NCI-H146 treated with DMSO at 0.1 percent for 48 hours (cell line): ENCODE results near the gene XPOT.

Experiments
- DNase-seq: peaks from one replicate; lab custom pipeline; 2025; ENCODE audit not compliant: unreplicated experiment; lab: John Stamatoyannopoulos, UW

Gene XPOT

DNA sequence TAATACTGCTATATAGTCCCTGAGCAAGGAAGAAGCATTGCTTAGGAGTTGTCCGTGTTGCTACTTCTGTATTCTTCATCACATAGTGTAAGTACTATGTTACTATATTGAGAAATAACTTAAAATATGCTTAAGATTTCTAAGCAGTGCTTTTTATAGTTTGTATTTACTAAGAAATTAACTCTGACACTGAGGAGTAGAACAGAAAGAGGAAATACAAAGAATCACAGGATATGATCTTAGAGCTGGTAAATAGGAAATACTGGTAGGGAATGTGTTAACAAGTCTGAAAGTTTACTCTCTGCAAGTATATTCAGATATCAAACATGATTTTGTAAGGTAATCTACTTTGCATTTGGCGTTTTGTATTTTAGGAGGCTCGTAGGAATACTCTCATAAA lies 15.5 kb downstream of the XPOT start:
- DNase-seq, result no peak

DNA sequence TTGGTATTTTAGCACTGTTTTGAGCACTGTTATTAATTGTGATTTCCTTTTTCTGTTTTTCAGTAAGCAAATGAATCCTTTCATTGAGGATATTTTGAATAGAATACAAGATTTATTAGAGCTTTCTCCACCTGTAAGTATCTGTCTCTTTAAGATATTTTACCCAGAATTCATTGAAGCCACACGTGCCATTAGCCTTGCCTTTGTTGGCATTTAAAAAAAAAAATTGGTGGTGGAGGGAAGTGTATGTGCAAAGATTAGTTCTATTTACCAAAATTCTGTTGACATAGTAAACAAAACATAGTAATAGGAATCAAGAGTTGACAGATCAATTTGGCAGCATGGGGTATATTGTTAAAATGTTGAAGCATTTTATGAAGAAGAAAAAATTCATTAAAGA lies 23.8 kb downstream of the XPOT start:
- peak; percentile 24 for DNase-seq

DNA sequence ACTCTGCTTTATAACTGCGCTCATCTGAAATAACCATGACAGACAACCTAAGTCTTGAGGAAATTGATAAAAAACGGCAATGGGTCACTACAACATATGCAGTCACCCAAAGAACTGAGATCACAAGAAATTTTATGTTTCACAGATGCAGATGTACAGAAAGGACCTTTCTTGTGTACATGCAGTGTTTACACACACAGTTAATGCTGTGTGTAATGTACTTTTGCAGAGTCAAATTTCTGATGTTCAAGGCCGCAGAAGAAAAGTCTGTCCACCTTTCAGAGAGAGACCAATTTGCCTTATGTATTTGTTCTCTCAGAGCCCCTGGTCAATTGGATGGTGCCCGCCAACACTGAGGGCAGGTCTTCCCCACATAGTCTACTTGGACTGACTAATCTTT lies 24.8 kb downstream of the XPOT start:
- no peak for DNase-seq

DNA sequence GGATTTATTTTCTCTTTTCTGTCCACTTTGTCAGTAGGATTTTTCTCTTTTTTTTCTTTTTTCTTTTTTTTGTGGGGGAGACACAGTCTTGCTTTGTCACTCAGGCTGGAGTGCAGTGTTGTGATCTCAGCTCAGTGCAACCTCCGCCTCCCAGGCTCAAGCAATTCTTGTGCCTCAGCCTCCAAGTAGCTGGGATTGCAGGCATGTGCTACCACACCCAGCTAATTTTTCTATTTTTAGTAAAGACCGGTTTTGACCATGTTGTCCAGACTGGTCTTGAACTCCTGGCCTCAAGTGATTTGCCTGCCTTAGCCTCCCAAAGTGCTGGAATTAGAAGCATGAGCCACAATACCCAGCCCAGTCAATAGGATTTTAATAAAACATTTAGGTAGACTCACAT lies 26.7 kb downstream of the XPOT start:
- no peak for DNase-seq

DNA sequence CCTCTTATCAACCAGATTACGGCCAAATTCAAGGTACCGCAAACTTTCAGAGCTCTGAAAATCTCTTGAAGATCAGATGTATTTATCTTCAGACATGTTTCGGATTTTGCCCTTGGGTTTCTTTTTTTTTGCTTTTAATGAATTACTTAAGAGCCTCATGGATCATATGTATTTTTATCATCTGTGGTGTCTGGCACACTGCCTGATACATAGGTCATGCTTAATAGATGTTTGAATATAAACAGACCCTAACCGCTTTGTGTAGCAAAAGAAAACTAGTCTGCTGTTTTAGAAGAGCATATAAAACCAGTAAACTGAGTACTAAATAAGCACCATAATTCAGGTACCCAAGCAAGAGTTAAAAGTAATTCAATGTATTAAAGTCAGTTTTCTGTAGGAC lies 27.6 kb downstream of the XPOT start:
- no peak for DNase-seq

DNA sequence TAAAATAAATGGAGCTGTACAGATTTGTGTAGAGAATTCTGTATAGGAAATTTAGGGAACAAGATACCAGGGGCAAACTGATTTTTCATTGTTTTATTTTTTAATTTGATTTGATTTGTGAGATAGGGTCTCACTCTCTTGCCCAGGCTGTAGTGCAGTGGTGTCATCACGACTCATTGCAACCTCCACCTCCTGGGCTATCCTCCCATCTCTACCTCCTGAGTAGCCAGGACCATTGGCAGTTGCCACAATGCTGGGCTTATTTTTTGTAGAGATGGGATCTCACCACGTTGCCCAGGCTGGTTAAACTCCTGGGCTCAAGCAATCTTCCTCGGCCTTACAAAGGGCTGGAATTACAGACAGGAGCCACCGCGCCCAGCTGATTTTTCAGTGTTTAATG lies 29.7 kb downstream of the XPOT start:
- DNase-seq, result no peak

DNA sequence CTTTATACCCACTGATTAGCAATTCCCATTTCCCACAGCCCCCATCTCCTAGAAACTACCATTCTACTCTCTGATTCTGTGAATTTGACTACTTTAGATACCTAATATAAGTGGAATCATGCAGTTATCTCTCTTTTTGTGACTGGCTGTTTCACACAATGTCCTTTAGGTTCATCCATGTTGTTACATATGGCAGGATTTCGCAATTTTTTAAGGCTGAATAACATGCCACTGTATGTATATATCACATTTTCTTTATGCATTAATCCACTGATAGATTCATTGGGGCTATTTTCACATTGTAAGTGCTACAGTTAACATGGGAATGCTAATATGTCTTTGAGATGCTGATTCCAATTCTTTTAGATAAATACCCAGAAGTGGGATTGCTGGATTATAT lies 35.9 kb downstream of the XPOT start:
- no peak for DNase-seq

DNA sequence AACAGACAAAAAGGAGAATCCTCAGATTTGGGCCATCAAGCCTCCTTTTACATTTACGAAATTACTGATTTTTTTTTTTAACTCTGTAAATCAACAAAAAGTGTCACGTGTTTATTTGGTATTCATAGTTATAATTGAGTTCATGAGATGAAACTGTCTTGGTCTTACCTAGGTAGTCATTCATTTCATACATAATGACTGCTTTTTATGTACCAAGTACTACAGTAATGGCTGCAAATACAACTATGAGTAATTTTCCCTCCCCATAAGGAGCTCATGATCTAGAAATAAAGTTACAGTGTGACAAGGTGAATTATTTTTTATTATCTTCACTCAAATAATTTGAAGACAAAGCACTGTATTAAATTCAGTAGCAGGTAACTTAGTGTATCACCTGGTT lies 41.3 kb downstream of the XPOT start:
- DNase-seq, result no peak

DNA sequence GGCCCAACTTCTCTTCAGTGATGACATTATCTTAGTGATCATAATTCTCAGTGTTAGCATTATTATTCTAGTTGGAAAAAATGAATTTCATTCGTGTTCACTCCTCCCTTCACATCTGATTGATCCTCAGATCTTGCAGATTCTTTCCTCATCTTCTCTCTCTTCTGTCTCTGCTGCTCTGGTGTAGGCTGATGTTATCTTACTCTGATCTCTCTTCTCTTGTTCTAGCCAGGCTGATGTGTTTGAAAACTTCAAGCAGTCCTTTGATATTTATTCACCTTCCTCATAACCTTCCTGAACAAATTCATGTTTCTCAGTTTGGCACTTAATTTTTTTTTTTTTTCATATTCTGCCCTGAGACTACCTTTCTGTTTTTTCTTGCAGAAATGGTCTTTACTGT lies 42.1 kb downstream of the XPOT start:
- DNase-seq, result no peak

DNA sequence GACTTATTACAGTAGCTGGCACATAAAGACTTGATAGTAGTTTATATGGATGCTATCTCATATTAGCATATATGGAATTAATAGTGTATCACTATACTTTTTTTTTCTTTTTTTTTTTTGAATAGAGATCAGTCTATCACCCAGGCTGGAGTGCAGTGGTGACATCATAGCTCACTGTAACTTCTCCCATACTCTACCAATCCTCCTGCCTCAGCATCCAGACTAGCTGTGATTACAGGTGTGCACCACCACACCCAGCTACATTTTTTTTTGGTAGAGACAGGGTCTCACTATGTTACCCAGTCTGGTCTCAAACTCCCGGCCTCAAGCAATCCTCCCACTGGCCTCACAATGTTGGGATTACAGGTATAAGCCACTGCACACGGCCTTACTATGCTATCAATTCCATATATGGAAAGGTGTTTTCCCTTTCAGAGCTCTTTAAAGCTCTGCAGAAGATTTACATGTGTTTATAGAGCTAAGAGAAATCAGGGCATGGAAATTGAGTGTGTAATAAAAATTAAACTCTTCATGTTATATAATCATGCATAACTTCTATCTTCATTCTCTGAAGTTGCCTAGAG lies 46.0 kb downstream of the XPOT start:
- no peak for DNase-seq

DNA sequence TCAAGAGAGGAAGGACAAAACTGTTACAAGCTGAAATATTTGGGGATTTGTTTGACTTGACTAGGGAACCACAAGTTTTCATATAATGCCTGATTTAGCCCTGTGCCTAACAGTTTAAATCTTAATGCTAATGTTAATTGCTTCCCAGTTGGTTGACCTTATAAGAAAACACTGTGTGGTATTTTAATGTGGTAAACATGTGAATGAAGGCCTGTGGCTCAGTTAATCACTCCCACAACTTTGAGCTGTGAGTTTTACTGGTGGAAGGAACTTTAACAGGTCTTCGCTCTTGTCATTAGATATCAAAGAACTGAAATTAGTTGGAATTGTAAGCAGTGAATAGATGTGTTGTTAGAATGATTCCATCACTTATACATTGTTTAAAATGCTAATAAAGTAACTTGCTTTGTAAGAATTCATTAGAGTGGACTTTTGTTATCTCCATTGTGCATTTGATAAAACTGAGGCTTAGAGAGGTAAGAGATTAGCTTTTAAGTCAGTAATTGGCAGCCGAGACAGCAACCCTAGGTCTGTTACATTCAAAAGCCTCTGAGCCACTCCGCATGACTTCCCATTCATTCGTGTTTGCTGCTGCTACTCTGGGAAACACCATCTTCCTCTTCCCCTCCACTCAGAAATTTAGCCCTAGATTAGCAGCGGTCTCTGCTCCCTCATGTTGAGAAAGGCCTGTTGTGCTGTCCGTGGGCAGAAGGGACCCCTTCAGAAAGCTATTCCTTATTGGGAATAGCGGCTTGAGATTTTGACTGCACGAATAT lies 46.7 kb downstream of the XPOT start:
- DNase-seq, result peak; percentile 48

DNA sequence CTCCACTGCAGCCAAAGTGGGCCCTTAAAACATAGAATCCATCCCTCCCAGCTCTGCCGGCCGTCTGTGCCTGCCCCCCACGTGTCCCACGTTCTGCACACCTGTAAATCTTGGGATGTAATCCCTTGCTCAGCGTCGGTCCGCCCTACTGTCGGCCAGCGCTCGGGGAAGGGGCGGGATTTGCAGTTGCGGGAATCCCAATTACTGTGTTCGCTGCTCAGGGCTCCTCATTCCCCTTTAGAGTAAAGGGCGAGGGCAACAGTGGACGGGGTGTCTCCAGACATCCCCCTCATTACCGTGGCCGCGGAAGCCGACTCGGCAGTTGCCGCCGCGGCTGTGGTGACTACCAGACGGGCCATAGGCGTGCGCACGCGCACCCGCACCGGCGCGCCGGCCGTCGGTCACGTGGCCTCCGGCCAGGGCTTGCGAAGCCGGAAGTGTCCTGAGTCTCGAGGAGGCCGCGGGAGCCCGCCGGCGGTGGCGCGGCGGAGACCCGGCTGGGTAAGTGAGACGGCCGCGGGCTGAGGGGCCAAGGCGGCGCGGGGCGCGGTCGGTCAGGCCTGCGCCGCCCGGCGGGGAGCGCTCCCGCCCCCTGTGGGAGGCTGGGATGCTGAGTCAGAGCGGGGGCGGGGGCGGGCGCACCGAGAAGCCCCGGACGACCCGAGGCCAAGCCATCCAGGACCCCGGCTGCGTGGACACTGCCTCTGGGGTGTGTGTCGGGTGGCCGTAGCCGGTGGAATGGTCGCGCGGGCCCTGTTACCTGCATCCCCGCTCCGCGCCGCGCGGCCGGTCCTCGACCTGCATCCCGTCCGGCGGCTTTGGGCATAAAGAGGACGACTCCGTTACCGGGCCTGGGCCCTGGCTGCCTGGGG lies 47.7 kb downstream of the XPOT start, which contains the start of gene TBK1:
TBK1 (plus strand) TSS at position 434 of the 872 bp plus-strand sequence. CDS start 3,751 bp downstream, outside the sequence.
- DNase-seq, result peak; percentile 56

DNA sequence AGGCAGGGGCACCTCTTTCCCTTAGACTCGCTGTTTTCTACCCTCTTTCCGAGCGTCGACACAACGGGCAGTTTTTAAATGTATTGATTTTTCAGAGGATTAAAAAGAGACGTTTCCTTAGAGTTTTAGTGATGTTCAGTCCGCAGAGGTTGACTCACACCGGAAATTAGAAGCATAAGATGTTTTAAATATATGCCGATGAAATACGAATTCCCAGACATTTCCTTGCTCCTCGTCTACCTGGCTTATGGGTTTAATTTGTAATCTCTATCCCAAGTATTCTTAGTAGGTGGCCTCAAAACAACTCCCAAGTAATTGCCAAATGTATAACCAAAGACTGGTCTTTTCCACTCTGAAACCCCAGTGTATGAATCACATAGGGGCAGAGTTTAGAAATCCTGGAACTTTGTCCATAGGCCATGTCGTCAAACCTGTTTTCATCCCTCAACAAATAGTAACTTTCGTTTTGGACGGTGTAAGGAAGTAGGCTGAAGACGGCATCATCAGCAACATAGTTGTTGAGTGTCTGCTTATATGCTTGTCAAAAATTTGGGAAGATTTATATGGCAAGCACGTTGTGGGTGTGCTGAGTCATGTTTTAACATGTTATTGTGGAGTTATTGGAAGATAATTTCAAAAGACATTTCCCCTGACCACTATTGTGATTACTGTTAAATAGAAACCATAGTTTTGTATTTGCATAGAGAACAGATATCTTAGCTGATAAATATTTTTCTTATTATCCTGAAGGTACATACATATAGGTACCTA lies 48.6 kb downstream of the XPOT start:
- peak; percentile 44 for DNase-seq

DNA sequence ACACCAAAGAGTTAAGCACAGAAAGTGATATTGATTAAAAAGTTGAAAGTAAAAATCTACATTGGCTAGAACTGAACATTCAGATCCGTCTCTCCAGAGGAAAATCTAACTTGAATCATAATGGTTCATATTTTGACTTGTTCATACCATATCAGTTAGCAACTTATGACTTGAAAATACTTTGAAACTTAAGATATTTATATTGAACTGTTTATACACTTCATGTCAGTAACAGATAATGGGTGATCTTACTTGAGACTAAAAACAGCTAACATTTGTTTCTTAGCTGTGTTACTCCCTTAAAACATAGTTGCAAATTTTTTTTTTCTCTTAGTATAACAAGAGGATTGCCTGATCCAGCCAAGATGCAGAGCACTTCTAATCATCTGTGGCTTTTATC lies 51.3 kb downstream of the XPOT start:
- DNase-seq, result no peak

DNA sequence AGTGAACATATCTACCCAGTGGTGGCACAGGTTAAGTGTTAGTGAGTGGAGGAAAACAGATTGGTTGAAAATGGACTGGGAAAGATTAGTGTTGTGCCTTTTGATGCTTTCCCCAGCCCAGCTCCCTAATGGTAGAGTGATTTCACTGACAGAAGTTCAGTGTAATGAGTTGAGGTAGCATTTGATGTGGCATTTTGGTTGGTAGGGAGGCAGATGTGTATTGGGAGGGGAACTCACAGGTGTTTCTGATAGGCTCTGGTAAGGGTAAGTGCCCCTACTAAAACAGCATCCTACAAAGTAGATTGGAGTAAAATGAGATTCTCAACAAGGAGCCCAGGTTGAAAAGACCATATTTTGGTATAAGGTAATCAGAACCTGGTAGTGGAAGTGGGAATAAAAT lies 51.9 kb downstream of the XPOT start:
- DNase-seq, result no peak

DNA sequence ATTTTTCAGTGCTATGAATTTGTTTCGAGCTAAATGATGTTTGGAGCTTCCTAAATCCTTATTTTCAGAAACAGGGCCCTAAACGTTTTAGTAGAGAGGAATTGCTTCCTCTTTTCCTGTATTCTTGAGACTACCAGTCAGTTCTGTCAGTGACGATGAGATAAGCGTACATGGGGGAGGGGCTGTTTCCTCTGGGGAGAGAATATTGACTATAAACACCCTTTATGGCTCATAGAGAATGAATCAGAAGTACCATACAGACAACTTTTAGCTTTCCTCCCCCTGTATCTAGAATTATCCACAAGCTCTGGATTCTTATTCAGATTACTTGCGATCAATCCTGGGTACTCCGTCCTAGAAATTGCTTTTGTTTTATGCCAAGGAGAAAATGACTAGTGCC lies 52.8 kb downstream of the XPOT start:
- no peak for DNase-seq

DNA sequence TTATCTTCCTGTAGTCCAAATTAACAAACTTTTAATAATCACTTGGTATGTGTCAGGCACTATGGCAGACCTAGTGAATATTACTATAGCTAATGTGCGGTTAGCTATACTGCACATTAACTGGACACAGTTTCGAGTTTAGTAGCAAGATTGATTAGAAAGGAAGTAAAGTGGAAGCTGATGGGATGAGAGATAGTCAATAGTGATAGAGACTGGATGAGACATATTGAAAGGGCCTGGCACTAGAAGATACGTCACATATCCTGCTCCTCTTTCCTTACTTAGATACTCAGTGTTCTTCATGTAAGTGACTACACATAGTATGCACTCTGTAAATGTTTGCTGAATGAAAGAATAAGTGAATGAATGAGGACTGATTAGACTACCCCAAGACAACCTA lies 53.3 kb downstream of the XPOT start:
- DNase-seq, result no peak

DNA sequence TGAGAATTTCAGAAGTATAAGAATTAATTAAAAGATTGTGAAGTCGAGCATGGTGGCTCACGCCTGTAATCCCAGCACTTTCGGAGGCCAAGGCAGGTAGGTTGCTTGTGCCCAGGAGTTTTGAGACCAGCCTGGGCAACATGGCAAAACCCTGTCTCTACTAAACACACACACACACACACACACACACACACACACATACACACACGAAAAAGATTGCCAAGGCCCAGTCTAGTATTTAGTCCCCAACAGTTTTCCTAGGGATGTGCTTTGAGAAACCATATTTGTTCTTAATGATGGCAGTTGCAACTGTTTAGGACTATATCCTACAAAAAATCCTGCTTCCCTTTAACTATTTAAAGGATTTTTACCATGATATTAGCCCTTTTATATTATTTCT lies 53.7 kb downstream of the XPOT start:
- no peak for DNase-seq

DNA sequence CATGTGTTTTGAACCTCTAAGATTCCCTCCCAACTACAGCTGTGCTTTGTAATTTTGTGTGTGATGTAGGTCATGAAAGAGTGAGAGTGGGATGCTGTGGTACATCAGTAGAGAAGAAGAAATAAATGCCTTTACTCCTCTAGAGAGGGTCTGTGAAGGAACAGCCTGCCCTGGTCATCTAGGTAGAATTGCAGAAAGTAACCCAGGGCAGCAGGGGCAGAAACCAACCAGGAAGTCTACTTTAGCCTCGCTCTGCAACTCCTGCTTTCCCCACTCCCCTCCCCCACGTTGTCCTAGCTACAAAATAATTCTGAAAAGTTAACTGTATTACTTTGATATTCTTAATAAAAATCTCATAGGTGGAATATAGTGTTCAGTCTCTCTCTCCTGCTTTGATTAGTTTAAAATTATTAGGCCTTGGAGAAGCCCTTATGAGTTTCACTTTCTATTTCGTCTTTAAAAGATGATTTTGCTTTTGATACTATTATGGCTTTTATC lies 55.3 kb downstream of the XPOT start:
- DNase-seq, result no peak

DNA sequence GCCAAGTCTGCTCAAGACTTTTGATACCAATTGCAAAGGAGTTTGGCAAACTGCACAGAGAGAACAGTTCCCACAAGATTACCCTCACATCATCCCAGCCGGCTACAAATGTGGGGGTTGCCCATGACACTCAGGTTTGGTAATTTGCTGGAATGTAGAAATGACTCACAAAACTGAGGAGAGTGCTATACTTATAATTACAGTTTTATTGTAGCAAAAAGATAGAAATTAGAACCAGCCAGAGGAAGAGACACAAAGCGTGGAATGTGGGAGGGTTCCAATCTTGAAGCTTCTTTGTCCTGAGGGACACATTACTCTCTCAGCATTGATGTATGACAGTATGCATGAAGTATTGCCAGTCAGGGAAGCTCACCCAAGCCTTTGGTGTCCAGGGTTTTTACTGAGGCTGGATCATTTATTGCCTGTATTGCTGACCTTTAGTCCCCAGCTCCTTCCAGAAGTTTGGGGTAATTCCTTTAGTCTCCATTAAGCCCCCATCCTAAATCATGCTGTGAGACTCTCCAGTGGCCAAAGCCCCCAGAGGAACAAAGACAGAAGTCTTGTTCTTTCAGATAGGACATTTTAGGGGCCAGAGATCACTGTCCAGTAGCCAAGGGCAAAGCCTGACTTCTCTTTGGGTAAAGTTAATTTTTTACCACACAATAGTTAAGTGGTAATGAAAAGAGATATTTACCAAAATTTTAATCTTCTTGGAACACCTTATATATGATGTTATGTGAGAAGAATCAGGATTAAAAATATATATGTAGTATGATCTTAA lies 57.6 kb downstream of the XPOT start:
- no peak for DNase-seq
